ENCODE data around the gene TRIP11. TPM values are rescaled to one million over a fixed set of nuclear protein-coding genes. Genes with fewer than 3 reads are reported as not detected.

The TRIP11 gene
- total and polyA plus RNA-seq, 2 of the 13 experiments (the other 11 are each of a cell fraction or from before 2014, with no cell fraction given) = 10.9 to 32.8 TPM

DNA sequence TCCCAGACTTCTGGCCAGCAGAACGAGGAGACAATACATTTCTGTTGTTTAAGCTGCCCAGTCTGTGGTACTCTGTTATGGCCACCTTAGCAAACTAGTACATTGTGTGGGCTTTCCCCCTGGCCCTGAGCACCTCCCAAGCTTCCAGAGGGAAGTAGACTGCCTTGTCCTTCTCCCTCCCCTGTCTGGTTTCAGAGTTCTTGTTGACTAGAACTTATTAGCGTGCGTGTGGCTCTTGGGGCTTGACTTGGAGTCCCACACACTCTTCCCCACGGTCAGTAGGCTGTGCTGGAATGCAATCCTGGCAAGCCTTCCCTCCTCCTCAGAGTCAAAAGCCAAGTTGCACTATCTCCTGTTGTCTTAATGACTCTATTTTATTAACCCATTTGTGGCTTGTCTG, 120.0 kb downstream of the TRIP11 start:
- Histone ChIP-seq H3K27ac (ENCODE audit: extremely low read length, insufficient read depth, low read length) (no peak overlapping the region), H4K20me1 (ENCODE audit: insufficient read depth, low read length) (no peaks in the 10 kb centered on the region), H3K4me2 (ENCODE audit: low read depth, low read length) (no peak overlapping the region), H3K36me3 (replicated peaks in 1 of 2; ENCODE audit: control insufficient read depth in 1 of 2, insufficient read depth in 2 of 2, low read length in 2 of 2) (no peaks in the 10 kb centered on the region), H3K9ac (ENCODE audit: insufficient read depth, low read depth, low read length) (no peak overlapping the region), H3K79me2 (ENCODE audit: insufficient read depth, low read length) (no peaks in the 10 kb centered on the region), H3K4me3 (replicated peaks in 1 of 3; ENCODE audit: insufficient read depth in 1 of 3, low read depth in 2 of 3, low read length in 3 of 3) (no peak overlapping the region), H2AFZ (ENCODE audit: low read length) (no peak overlapping the region), H3K4me1 (ENCODE audit: insufficient read depth, low read length) (no peaks in the 10 kb centered on the region), H3K9me3 (ENCODE audit: low read length) (no peaks in the 10 kb centered on the region), H3K27me3 (ENCODE audit: control insufficient read depth in 1 of 2, insufficient read depth in 2 of 2, low read length in 2 of 2) (no peaks in the 10 kb centered on the region)
- DNase-seq (ENCODE audit: low spot score) (no peak), ATAC-seq (no peak), FAIRE-seq (no peak)
- in situ Hi-C loops (cut with HindIII; ENCODE audit: extremely low pct_ligation_motif_present, low pct_unique_long_range_greater_than_20kb) (loop anchor here (25.0 kb wide), 1 partner anchor 258 kb away; no protein-coding TSS in a partner anchor), intact Hi-C loops (cut with micrococcal nuclease; ENCODE audit: unreplicated experiment) (no loop called here)
- ChIA-PET CTCF (ENCODE audit: low intra/inter-chr PET ratio, low total read pairs) (no interaction called here), POLR2A (no interaction called here)
- WGBS (ENCODE audit: low lambda C conversion rate) = 50% methylated on average over 3 of the region's 4 CpGs
- BruUV-seq (replicated peaks) = no TSS peak
- TF ChIP-seq, protein P1, sequence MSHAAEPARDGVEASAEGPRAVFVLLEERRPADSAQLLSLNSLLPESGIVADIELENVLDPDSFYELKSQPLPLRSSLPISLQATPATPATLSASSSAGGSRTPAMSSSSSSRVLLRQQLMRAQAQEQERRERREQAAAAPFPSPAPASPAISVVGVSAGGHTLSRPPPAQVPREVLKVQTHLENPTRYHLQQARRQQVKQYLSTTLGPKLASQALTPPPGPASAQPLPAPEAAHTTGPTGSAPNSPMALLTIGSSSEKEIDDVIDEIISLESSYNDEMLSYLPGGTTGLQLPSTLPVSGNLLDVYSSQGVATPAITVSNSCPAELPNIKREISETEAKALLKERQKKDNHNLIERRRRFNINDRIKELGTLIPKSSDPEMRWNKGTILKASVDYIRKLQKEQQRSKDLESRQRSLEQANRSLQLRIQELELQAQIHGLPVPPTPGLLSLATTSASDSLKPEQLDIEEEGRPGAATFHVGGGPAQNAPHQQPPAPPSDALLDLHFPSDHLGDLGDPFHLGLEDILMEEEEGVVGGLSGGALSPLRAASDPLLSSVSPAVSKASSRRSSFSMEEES (CRISPR knock-in tag; IDR thresholded peaks at IDR 0.05) = no peak
- no peak for TF ChIP-seq ZNF839 (CRISPR knock-in tag; IDR thresholded peaks at IDR 0.05; ENCODE audit: borderline replicate concordance)
- no peak for TF ChIP-seq HDAC6 (IDR thresholded peaks at IDR 0.05; ENCODE audit: low read depth, low read length)
- TF ChIP-seq ZNF296 (CRISPR knock-in tag; conservative IDR thresholded peaks at IDR 0.05) = no peak
- TF ChIP-seq, protein P2, sequence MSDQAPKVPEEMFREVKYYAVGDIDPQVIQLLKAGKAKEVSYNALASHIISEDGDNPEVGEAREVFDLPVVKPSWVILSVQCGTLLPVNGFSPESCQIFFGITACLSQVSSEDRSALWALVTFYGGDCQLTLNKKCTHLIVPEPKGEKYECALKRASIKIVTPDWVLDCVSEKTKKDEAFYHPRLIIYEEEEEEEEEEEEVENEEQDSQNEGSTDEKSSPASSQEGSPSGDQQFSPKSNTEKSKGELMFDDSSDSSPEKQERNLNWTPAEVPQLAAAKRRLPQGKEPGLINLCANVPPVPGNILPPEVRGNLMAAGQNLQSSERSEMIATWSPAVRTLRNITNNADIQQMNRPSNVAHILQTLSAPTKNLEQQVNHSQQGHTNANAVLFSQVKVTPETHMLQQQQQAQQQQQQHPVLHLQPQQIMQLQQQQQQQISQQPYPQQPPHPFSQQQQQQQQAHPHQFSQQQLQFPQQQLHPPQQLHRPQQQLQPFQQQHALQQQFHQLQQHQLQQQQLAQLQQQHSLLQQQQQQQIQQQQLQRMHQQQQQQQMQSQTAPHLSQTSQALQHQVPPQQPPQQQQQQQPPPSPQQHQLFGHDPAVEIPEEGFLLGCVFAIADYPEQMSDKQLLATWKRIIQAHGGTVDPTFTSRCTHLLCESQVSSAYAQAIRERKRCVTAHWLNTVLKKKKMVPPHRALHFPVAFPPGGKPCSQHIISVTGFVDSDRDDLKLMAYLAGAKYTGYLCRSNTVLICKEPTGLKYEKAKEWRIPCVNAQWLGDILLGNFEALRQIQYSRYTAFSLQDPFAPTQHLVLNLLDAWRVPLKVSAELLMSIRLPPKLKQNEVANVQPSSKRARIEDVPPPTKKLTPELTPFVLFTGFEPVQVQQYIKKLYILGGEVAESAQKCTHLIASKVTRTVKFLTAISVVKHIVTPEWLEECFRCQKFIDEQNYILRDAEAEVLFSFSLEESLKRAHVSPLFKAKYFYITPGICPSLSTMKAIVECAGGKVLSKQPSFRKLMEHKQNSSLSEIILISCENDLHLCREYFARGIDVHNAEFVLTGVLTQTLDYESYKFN (CRISPR knock-in tag; conservative IDR thresholded peaks at IDR 0.05) = no peak
- no peak for TF ChIP-seq NPAS2 (CRISPR knock-in tag; IDR thresholded peaks at IDR 0.05; ENCODE audit: borderline replicate concordance)
- TF ChIP-seq ZNF234 (CRISPR knock-in tag; conservative IDR thresholded peaks at IDR 0.05) = no peak
- TF ChIP-seq, protein P3, sequence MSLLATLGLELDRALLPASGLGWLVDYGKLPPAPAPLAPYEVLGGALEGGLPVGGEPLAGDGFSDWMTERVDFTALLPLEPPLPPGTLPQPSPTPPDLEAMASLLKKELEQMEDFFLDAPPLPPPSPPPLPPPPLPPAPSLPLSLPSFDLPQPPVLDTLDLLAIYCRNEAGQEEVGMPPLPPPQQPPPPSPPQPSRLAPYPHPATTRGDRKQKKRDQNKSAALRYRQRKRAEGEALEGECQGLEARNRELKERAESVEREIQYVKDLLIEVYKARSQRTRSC (CRISPR knock-in tag; IDR thresholded peaks at IDR 0.05; ENCODE audit: low read depth) = no peak
- no peak for TF ChIP-seq HOXA9 (CRISPR knock-in tag; IDR thresholded peaks at IDR 0.05; ENCODE audit: borderline replicate concordance)
- TF ChIP-seq NFE2L2 (IDR thresholded peaks at IDR 0.05; ENCODE audit: low read length) = no peak
- TF ChIP-seq DNMT3B (CRISPR knock-in tag; conservative IDR thresholded peaks at IDR 0.05) = no peak
- no peak for TF ChIP-seq ZBTB7B (CRISPR knock-in tag; IDR thresholded peaks at IDR 0.05)

Data from HepG2 (cell line).